NCI-H128 (cell line): ENCODE data around the gene SOX14.

Experiments
- DNase-seq: peaks from one replicate; lab custom pipeline; 2025; ENCODE audit not compliant: unreplicated experiment; lab: John Stamatoyannopoulos, UW

Gene SOX14

DNA sequence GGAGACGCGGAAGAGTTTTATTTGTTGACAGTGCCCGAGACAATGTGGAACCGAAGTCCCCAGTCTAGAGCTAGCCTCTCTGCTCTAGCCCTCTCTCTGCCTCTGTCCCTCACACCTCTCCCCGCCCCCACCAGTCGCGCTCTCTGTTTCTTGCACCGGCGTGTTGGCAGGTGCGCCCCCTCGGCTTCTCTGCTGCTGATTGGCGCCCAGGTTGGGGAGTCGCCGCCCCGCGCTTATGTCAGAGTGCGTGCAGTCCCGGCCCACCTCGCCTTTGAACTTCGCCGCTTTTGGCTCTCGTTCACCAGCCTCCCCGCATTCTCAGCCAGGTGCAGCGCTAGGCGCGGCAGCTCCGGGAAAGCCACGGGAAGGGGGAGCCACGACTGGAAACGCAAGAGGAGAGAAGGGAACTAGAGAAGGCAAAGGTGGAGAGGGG lies at the start of gene SOX14:
TSS of gene SOX14 (plus strand) at position 315 of the 433 bp plus-strand sequence. CDS start 470 bp downstream, outside the sequence.
- DNase-seq = no peak

- no peak for DNase-seq
Measured at GRCh38 chr3:137714551-137714950, 49.6 kb upstream of the SOX14 start.

DNA sequence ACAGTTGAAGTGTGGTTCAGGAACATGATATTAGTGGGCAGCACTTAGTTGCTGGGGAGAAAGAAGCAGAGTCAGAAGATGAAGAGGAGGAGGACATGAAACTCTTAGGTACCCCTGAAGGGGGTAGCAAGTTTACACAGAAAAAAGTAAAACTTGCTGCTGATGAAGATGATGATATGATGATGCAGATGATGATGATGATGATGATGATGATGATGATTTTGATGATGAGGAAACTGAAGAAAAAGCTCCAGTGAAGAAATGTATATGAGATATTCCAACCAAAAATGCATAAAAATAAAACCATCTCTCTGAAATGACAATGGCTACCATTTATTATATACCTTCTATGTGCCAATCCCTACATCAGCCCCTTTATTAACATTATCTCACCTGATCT lies 39.9 kb upstream of the SOX14 start:
- no peak for DNase-seq

DNA sequence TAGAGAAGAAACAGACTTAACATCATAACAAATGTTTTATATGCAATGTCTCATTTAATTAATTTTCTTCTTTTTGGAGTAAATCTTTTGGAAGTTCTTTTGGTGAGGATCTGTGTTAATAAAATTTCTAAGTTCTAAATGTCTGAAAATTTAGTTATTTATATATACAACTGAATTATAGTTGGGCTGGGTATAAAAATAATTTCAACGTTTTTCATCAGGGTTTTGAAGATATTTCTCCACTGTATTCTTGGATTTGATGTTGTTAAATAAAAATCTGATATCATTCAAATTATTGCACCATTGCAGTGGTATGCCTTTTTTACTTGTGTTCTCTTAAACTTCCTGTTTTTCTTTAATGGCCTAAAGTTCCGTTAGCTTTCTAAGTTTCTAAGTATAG lies 26.9 kb upstream of the SOX14 start:
- no peak for DNase-seq

- DNase-seq = no peak
Measured at GRCh38 chr3:137738710-137739109, 25.4 kb upstream of the SOX14 start.

DNA sequence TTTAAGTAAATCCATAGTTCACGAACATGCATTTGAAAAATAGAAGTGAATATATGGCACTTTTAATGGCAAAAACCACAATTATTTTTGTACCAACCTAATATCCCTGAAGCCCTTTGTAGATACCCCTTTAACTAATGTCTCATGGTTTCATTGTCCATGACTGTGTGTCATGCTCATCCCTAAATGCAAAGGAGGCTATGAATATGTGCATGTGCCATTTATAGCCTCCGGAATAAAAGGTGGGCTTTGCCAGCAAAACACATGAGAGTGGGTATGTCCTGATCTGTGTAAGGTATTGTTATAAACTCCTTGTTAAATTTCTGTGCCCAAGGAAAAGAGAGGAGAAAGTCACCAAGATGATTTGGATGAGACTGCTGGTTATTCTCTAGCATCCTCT lies 20.5 kb upstream of the SOX14 start:
- DNase-seq = no peak

GRCh38 chr3:137746808-137747207 lies 17.3 kb upstream of the SOX14 start:
- DNase-seq = no peak

DNA sequence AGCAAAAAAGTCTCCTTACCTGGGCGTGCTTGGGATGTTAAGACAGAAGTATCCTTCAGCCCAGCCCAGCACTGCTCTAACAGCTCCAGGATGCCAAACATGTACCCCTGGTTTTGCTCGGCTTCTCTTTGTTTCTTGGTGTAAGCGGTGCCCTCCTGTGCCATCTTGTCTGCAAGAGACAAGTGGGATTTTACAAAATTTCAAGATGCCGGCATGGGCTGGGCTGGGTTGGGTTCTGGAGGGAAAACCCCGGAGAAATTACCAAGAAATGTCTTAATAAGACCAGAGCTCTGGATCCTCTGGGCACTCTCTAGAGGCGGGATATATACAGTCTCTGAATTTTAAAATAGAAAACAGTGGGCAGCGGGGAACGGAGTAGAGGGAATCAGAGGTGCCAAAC lies 4.6 kb upstream of the SOX14 start:
- DNase-seq = no peak

DNA sequence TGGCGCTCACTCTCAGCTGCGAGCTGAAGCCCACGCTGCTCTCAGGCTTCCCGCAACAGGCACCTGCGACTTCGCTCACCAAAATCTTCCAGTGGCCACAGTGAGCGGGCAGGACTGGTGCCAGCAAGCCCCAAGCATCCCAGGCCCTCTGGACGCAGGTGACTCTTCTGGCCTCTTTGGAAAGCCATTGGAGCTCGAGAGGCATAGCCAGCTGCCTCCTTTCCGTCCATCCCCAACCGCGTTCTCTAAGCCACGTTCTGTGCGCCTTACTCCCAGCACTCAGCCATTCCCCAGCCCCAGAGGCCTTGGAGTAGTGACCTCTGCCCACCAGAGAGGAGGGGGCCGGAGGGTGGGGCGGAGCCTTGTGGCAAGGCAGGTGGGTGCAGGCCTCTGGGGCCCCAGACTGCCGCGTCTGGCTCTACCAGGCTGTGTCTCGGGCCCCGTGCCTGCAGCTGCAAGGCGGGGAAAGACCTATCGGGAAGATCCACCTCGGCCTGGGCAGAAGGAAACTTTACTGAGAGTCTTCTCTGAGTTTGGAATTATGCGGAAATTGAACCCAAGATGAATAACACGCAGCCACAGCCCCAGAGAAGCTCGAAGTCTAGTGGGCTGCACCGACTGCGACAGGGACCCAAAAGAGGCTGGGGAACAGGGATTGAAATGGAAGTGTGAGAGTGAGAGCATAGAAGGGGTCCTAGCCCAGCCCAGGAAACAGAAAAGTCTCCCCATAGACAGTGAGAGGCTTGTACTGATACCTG lies 3.6 kb upstream of the SOX14 start:
- no peak for DNase-seq

DNA sequence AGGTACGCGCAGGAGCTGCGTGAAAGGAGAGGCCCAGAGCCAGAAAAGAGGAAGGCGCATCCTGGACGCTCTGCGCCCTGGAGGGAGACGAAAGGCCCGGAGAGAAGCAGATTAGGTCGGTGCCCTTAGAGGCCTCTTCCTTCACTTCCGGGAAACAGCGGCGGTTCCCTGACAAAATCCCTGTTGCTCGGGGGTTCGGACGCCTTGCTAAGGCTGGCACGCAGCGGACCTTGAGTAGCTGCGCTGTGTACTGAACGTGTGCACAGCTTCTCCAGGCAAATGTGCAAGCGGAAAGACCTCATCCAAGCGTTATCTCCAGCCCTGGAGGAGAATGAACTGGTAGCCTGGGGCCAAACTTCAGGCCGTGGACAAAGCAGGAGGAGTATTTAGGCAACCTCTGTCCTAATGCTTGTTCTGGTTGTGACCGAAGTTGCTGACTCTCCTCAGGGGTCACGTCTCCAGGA lies 3.0 kb upstream of the SOX14 start:
- DNase-seq = no peak

GRCh38 chr3:137761563-137762503 lies 2.3 kb upstream of the SOX14 start:
- no peak for DNase-seq

DNA sequence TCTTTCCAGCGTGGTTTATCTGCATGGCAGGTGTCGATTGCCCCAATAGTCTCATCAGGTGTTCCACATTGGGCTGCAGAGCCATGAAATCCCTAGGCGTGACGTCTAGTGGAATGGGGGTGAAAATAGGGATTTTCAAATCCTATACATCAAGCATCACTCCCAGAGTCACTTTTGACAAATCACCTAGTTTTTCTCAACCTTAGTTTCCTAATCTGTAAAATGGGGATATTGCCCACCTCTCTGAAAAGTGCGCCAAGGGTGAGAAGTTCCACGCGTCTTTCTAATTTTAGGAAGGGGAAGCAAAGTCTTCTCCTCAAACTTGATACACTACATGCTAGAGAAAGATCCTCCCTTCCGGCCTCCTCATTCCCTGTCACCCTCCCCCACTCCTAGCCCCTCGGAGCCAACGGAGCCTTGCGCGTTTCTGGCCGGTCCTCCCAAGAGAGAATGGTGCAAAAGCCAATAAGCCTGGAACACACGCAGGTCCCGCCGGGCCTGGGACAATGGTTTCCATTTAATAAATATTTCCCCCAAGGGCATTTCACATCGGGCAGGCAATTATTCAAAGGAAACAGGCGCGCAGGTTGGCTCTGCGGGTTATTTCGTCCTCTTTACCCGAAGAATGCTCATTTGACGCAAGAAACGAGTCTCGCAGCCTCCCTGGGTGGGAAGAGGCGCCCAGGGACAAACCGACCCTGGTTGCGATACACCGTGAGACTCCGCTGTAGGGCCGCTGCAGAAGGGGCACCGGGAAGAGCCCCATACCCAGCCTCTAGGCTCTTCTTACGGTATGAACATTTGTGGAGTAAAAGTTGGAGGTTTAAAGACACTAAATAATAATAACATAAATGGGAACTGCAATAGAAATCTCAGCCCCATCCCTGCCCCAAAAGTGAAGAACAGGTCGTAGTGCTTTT lies 1.2 kb upstream of the SOX14 start:
- DNase-seq = no peak

- no peak for DNase-seq
Measured at GRCh38 chr3:137763594-137763938, 549 bp upstream of the SOX14 start.

GRCh38 chr3:137764563-137765309 lies 621 bp downstream of the SOX14 start:
- DNase-seq = no peak

DNA sequence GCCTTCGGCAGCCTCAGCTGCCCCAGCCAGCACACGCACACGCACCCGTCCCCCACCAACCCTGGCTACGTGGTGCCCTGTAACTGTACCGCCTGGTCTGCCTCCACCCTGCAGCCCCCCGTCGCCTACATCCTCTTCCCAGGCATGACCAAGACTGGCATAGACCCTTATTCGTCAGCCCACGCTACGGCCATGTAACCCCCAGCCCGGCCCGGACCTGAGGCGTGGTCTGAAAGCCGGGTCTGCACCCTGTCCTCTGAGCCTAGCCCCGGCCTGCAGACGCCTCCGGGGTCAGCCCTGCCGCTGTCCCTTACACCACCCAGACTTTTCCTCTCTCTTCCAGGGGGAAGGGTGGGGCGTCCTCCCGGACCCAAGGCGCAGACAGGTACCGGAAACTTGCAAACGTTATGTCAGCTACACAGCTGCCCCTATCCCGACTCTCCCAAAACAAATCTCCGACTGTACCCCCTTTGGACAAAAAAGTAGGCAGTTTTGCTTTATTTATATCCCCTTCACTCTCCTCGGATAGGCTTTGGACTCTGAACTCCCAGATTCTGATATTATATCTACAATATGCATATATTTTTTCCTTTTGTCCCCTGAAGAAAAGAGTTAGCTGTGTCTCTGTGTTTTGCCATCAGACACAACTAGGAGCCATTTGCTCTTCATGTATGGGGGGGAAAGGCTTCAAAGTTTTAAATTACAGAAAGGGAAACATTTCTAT lies 1.4 kb downstream of the SOX14 start:
- DNase-seq = no peak

DNA sequence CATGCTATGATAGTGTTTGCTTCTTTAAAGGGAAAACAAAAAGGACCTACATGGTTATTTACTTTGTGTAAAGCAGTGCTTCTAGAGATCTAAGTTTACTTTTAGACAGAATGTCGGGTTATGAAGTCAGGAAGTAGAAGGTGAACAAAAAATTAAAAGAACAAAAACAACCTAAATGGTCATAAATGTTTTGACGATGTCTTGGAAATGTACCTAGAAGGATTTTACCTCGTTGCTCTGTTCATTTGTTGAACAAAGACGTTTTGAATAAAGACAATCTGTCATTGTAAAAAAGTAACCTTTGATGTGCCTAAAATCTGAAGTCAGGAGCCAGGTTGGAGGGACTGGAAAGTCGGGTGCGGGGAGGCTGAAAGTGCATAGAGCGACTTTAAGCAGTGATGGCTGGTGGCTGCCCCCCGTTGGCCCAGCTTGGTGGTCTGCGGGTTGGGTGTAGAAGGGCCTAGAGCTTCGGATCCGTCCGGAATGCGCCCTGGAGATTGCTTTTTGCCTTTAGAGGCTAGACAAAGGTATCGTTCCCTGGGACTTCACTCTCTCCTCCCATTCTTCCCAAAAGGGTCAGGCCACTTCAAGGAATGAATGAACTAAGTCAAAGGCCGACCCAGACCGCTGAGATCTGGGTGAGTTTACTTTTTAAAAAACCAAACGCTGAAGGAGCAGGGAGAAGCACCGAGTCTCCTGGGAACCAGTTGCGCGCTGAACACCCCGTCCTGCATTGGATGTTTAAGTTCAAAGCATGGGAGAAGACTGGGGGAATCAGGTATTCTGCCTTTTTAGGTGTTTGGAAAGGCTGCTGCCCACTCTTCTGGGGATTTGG lies 2.1 kb downstream of the SOX14 start:
- DNase-seq = no peak

- DNase-seq = no peak
Measured at GRCh38 chr3:137766876-137767537, 2.9 kb downstream of the SOX14 start.
